GM19025 (cell line): Measurements from ENCODE around the gene TRAPPC3.

ENCODE experiments used
- ATAC-seq: cut with Tn5 transposase; IDR thresholded peaks from one replicate; pipeline ENCODE4 v1.9.1; 2021; ENCODE audit warnings: mild to moderate bottlenecking, low read depth, moderate library complexity; ENCODE audit not compliant: unreplicated experiment

TRAPPC3 gene

DNA sequence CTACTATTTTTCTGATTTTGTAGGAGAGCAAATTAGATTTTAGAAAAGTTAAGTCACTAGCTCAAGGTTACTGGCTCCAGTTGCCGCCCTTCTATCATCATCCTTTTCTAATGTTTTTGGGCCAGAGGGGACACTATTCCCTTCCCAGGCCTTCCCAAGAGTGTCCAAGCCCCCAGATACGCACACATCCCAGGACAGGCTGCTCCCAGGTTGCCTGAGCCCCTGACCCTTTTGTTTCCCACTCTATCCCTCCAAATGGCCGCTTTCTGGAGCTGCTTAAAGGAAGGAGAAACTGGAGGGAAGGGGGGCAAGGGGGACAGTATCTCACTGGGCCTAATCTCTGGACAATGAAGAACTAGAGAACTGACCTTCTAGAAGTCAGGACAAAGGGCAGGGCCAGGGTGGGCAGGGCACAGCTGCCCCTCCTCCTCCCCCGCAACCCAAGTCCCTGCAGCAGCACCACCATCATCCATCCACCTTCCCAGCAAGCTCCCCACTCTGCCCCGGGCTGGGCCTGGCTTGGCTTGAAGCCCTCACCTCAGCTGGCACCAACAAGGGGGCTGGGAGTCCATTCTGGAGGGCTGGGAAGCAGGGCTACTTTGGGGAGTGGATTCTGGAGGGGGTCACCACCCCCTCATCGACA, 5.6 kb upstream of the TRAPPC3 start:
- ATAC-seq: no peak

DNA sequence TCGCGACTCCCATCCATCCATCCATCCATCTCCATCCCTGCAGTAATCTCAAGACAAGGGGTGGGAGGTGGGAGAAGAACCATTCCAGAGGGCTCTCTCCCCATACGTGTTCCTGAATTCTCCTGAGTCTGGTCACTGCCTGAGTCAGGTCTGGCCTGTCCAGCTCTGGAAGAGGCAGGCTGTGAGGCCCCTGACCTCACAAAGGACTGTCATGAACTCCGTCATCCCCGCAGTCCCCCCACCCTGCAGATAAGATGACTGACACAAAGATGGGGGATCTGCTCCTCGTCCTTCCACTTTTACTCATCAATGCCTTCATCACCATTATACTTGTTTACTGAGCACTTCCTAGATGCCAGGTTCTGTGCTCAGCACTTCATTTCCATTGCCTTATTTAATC, 5.0 kb upstream of the TRAPPC3 start:
- ATAC-seq: no peak

DNA sequence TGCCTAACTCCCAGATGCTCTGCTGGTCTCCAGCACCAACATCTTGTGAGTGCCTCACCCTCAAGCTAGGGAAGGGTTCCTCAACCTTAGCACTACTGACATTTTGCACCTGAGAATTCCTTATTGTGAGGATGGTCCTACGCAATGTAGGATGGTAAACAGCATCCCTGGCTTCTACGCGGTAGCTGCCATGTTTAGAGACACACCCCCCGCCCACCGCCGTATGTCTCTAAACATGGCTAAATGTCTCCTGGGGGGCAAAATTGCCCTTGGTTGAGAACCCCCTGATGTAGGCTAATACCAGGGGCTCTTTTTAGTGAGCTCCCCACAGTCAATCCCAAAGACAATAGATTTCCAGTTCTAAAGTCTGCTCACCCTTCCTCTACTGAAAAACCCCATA, 4.2 kb upstream of the TRAPPC3 start:
- no peak for ATAC-seq

DNA sequence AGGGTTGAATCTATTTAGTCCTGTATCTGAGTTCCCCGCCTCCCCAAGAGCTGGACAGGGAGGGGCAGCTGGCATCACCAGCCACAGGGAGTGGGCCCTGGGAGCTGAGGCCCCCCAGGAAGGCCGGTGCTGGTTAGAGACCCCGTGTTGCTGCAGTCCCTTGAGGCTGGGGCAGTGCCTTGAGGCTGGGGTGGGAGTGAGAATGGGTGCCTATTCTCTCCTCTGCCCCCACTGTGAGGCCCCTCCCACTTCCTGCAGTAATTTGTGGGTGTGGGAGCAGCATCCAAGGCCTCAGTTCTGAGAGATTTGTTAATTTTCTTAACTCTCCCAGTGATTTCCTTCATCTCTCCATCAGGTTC, 2.5 kb upstream of the TRAPPC3 start:
- ATAC-seq: no peak

DNA sequence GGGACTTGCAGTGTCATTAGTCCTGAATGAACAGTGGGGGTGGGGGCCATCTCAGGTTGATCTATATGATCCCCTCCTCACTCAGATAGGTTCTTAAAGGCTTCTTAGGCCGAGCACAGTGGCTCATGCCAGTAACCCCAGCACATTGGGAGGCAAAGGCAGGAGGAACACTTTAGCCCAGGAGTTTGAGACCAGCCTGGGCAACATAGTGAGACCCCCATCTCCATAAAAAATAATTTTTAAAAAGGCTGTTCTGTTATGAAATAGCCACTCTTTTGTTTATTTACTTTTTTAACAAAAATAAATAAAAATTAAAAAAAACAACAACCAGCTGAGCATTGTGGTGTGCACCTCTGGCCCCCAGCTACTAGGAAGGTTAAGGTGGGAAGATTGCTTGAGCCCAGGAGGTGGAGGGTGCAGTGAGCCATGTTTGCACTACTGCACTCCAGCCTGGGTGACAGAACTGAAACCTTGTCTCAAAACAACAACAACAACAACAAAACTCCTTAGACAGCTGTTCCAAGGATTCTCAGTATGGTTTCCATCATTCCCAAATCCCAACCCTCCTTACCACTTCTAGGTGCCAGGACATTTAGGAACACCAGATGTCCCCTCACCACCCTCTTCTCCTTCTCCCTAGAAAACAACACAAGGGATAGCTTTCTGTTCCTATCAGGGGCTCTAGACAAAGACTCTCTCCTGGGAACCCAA, 2.0 kb upstream of the TRAPPC3 start:
- no peak for ATAC-seq

DNA sequence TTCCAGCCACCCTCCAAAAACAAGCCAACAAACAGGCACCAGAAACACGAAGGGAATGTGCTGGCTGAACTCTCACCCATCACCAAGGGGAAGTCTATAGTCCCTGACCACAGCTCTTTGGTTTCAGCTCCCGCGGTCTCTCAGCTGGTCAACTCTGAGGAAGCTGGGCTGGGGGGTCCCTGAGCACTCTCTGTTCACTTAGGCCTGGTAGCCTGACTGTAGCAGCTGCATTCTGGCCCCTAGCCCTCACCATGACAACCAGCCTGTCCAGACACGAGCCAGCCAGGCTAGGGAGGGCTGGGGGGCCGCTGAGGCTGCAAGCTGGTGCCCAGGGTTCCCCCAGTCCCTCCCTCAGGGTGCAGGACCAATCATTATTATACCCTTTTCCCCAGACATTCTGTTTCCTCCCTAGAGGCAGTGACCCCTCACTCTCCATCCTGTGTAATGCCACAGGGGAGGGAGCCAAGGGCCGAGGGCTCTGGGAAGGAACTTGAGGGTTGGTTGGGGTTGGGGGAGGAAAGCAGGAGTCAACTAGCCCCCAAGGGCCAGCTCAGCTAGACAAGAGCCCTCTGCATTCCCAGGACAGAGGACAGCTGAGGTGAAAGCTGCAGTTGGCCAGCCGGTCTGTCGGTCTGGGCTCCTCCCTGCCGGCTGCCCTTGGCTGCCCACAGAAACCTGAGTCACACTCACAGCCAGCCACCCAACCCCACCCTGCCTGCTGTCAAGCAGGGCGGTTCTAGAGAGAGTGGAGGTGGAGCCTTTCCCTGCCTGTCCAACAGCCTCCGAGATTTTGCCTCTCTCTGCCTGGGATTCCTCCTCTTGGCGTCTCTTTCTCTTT, 1.2 kb upstream of the TRAPPC3 start:
- peak; percentile 34 for ATAC-seq

DNA sequence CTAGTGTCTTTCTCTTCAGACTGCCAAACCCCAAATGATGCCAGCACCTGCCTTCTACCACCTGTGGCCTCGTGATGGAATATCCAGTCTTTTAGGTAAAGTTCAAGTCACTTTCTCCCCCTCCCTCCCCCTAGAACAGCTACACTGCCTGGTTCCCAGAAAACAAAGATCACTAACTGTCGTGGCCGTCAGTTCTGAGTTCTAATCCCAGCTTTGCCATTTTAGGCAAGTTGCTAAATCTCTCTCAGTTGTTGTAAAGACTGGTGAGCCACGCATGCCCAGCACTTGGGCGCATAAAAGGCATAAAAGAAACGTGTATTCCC, 648 bp upstream of the TRAPPC3 start:
- no peak for ATAC-seq

DNA sequence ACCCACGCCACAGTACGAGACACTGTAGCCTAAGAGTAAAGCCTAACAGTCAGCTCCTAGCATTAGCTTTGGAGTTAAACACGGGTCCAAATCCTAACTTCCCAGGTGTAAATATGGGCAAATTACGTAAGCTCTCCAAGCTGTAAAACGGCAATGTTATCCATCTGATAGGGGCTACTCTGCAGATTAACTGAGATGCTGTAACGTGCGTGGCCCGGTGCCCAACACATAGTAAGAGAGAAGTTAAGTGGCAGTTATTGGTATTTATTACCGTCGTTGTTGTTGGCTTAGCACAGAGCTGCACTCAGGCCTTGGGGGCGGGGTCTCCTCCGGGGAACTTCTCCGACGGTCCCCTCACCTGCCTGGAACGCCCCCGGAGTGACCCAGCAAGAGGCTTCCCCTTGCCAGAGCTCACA, 457 bp downstream of the TRAPPC3 start:
- peak; percentile 3 for ATAC-seq

DNA sequence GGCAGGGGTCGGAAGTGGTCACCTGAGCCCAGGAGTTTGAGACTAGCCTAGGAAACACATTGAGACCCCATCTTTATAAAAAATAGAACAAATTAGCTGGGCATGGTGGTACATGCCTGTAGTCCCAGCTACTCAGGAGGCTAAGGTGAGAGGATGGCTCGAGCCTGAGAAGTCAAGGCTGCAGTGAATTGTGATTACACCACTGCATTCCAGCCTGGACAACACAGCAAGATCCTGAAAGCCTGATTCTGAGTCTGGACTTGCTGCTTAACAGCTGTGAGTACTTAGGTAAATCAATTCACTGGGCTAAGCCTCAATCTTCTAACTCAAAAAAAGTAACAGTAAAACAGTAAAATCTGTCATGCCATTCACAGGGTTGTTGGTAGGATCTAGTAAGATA, 4.9 kb downstream of the TRAPPC3 start:
- no peak for ATAC-seq

DNA sequence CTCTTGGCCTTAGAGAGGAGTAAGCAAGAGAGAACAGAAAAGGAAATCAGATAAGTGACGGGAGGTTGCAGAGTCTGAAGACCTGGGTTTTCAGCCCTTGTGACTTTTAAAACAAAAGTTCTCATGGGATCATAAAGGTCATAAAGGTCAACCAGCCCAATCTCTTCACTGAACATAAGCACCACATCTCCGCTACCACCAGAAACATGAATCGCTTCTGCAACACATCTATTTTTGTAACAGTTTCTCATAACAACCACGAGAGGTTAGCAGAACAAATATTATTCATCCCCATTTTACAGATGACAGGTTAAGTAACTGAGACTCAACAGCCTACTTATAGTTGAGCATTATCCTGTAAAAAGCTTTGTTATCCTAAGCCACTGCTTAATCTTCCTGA, 5.9 kb downstream of the TRAPPC3 start:
- ATAC-seq: peak; percentile 65

DNA sequence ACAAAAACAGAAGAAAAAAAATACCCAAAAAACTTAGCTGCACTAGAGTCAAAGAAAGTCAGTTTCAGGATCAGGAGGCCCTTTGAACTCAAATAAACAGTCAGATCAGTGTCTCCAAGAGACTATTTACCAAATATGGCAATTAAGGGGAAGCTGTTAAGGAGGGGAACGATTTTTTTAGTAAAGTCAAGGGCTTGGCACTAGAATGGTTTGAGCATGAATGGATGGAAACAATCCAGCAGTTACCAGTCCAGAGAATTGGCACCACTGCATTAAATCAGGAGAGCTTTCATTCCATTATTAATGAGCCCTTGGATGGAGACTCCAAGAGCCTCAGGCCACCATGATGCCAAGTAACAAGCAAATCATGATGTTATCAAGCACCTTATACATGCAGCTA, 7.2 kb downstream of the TRAPPC3 start:
- no peak for ATAC-seq

DNA sequence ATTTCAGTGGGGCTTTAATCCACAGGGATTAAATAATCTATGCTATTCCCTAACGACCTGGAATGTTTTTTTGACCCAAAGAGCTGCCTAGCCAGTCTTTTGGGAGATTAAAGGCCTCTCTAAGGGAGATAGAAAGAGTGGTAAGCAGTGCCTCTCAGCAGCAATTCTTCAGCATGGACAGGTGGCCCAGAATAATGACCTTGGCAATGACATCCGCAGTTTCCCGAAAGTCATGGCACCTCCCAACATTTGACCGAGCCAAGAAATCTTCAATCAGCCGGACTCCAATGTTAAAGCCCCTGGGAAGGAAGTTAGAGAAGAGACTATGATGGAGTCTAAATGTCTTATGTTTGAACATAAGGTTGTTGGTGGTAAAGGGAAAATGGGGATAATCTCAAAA, 9.8 kb downstream of the TRAPPC3 start:
- no peak for ATAC-seq

DNA sequence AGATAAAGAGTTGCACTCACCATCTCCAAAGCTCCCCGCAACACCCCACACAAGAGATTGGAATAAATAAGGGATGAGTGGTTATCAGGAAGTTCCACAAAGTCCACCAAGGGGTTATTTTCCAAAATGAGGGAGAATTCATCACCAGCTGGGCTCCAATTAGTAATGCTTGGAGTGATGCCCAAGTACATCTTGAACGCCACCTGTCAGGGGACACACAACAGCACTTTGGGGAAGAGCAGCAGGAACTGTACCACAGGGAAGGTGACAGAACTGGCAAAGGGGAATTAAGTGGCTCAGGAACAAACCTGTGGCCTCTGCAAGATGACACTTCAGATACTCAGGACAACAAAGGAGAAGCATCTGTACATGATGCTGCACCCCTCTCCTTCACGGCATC, 11.5 kb downstream of the TRAPPC3 start:
- ATAC-seq: no peak

DNA sequence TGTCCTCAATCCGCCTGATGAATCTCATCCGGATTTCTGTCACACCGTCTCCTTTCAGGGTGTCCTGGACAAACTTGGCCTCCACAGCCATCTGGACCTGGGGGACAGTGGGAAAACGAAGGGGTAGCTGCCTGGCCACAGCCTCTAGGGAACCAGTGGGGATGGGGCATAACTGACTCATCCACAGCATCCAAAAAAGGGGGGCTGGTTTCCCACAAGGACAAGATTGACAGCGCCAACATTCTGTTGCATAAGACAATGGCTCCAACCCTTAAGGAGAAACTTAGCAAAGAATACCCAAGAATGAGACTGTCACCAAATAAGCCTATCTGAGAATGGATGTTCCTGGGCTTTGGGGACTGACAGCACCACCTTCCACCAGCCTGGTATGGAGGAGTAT, 12.1 kb downstream of the TRAPPC3 start:
- ATAC-seq: no peak

DNA sequence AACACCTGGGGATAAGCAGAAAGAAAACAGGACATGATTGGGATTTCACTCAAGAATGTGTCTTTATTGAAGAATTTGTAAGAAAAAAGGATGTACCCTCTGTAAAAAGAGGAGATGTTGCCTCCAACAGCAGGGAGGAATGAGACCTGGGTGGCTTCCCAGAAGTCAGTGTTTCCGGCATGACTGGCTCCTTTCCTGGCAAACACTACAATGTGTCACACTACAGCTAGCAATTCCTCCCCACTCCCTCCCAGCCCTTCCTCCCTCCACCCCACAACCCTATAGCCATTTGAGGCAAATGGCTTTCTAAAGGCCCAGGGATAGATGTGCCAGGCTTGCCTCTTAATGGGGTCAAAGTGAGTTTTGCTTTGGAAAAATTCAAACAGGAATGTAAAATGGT, 12.8 kb downstream of the TRAPPC3 start:
- ATAC-seq: no peak

DNA sequence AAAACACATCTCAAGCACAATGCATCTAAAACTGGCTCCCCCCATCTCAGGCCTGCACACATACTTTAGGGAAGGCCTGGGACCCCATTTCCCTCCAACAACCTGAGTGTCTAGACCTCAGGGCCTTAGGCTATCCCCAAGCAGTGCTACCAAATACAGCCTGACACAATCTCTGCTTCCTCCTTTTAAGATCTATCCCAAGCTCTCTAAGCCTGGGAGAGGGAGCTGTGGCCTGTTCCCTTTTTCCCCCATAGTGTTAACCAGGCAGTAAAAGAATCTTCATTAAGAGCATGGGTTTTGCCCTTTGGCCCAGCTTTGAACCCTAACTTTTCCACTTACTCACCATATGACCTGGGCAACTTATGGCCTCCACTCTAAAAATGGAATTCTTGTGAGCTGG, 13.5 kb downstream of the TRAPPC3 start:
- ATAC-seq: no peak

DNA sequence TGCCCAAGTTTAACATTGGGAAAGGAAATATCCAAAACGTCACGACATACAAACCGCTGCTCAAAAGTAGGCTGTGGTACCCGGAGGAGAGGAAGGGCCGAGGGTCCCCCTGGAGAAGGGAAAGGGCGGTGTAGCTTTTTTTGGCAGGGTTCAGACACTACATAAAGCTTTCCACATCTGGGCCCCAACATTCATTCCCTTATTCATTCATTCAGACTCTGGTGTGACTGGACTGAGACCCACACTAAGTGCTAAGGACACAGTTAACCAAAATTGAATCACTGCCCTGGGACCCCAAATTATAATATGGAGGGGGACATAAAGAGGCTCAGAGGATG, 14.0 kb downstream of the TRAPPC3 start:
- ATAC-seq: no peak

DNA sequence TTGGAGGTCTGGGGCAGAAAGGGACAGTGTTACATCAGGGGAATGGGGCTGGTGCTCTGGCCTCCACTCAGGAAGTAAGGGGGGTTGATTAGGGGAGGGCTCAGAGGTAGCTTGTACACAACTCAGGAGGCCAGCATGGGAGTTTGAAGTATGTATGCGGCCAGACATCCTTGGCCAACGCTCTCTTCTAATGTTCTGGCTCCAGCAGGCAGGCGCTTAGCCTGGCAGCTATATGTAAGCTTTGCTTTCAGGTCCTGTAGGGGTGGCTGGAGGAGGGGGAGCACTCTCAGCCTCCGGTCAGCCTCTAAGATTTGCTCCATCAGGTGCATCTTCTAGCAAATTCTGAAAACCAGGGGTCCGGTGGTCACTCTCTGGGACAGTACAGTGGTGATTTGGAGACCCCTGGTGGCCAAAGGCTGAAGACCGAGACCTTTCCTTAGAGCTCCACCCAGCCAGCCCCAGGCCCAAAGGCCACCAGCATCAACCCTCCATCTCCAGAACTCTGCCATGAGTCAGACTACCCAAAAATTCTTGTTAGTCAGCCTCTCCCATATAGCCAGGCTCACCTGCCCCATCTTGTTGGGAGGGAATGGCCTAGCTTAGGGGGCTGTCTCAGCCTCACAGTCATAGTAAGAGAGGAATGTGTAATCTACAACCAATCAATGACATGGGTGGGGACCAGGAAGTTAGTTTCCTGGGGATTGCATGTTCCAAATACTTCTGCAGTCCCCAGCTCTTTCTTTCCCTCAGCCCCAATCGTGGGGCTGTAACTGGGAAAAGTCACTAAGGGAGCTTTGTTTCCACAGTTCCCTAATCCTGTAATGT, 14.6 kb downstream of the TRAPPC3 start:
- ATAC-seq: no peak

DNA sequence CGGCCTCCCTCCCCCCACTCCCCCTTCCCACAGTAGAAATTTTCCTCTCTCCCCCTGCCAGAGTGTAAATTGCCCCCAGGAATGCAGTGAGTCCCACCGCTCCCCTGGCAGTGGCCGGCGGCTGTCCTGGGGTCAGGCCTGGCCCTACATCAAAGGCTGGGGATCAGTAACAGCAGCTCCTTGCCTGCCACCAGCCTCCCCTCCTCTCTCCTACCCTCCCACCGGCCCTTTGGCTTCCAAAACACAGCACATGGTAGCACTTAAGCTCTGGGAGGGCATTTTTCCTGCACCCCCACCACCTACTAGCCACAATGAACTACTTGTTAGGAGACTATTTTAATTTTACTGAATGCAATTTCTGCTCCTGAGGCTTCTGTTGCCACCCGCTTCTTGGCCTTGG, 15.3 kb downstream of the TRAPPC3 start:
- ATAC-seq: no peak

DNA sequence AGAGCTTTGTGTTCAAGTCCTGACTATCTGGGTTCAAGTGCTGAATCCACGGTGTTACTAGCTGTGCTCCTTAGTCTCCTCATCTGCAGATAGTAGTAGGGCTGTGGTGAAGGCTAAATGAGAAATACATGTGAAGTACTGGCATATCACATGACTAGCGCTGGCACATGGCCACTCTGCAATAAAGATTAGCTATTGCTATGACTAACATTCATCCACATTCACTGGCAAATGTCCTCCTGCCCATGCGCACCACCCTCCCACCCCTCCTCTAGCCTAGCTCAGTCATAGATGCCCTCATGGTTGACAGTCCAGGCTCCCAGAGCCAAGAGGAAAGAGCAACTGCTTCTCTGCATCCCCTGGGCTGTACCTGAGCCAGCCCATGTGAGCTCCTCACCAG, 15.8 kb downstream of the TRAPPC3 start:
- no peak for ATAC-seq

DNA sequence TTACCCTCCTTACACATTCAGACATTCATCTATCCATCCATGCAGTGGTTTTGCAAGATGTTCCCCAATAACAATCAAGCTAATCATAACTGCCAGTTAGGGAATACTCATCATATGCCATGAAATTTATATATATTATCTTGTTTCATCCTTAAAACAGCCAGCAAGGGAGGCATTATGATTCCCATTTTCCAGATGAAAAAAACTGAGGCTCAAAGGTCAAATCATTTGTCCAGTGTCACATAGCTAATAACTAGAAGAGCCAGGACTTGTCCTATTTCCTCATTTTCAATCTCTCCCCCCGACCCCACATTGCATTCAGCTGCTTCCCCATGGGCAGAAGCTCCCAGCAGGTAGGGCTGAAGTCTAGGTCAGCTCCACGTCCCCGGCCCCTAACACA, 17.3 kb downstream of the TRAPPC3 start:
- no peak for ATAC-seq
